HG02798 (cell line): Measurements from ENCODE around the gene ALDH3B1.

Experiments used
- ATAC-seq: cut with Tn5 transposase; IDR thresholded peaks from one replicate; pipeline ENCODE4 v1.9.1; 2021; ENCODE audit warnings: mild to moderate bottlenecking; ENCODE audit not compliant: unreplicated experiment, poor library complexity

ALDH3B1 gene

DNA sequence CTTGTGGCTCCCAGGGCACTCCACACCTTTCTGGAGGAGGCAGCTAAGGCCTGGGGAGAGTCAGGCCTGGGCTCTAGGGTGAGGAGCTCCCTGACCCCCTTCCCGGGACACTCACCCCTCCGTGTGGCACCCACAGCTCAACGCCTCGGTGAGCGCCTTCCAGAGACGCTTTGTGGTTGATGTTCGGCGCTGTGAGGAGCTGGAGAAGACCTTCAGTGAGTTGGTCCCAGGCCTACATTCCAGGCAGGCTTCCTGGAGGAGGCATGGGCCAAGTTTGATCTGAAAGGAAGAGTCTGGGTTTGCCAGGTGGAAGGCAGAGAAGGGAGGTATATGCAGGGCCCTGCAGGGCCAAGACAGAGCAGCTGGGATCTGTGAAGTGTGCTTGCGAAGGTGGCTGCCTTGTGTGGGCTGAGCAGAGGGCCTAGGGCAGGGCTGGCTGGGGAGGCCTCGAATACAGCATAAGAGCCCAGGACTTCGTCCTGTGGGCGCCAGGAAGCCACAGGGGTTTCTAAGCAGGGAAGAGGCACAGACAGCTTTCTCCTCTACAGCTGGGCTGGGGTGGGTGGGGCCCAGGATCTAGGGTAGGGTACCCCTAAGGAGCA, 31.6 kb downstream of the ALDH3B1 start:
- no peak for ATAC-seq

DNA sequence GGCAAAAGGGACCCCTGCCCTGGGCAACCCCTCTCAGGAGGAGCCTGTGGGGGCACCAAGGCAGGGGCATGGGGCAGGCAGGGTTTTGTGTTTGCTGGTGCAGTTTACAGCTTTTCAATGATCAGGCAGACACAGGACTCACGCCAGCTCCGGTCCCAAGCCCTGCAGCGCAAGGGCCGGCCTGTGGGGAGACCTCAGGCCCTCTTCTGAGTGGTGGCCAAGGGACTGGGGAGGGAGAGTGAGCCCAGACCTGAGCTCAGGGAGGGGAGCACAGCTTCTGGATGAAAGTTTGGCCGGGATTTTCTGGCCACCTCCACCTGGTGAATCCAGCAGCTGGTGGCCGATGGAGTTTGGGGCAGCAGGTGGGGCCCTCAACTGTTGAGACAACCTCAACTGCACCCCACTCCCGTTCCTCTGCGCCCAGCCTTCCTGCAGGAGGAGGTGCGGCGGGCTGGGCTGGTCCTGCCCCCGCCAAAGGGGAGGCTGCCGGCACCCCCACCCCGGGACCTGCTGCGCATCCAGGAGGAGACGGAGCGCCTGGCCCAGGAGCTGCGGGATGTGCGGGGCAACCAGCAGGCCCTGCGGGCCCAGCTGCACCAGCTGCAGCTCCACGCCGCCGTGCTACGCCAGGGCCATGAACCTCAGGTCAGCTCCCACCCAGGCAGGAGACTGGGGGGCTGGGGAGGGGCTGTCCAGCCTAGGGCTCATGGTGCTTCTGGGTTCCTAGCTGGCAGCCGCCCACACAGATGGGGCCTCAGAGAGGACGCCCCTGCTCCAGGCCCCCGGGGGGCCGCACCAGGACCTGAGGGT, 32.3 kb downstream of the ALDH3B1 start:
- ATAC-seq, result no peak

DNA sequence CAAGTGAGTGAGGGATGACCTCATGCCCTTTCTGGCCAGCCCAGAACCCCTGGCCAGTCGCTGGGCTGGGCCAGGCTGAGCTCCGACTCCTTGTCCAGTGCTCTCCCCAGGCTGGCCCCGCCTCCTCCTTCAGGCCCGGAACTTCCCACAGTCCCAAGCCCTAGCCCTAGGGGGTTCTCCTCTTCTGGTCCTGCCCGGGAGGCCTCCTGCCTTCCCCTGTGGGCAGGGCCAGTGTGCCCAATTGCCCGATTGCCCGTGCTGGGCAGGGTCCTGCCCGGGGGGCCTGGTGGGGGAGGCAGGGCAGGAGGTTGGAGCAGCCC, 32.9 kb downstream of the ALDH3B1 start:
- no peak for ATAC-seq

DNA sequence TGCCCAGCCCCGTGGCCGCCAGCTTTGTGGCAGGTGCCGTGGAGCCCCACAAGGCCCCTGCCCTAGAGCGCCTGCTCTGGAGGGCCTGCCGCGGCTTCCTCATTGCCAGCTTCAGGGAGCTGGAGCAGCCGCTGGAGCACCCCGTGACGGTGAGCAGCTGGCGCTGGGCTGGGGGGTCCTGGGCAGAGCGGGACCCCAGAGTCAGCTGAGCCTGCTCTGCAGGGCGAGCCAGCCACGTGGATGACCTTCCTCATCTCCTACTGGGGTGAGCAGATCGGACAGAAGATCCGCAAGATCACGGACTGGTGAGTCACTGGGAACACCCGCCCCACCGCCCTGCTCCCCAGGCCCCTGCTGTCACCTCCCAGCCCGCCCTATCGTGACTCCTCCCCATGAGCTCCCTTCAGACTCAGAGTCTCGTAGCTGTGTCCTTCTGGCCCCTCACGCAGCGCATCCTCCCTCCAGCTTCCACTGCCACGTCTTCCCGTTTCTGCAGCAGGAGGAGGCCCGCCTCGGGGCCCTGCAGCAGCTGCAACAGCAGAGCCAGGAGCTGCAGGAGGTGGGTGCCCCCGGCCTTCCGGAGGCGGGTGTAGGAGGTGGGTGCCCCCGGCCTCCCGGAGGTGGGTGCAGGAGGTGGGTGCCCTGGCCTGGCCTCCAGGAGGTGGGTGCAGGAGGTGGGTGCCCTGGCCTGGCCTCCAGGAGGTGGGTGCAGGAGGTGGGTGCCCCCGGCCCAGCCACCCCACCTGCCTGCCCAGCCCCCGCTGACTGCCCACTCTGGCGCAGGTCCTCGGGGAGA, 33.4 kb downstream of the ALDH3B1 start:
- ATAC-seq, result no peak

DNA sequence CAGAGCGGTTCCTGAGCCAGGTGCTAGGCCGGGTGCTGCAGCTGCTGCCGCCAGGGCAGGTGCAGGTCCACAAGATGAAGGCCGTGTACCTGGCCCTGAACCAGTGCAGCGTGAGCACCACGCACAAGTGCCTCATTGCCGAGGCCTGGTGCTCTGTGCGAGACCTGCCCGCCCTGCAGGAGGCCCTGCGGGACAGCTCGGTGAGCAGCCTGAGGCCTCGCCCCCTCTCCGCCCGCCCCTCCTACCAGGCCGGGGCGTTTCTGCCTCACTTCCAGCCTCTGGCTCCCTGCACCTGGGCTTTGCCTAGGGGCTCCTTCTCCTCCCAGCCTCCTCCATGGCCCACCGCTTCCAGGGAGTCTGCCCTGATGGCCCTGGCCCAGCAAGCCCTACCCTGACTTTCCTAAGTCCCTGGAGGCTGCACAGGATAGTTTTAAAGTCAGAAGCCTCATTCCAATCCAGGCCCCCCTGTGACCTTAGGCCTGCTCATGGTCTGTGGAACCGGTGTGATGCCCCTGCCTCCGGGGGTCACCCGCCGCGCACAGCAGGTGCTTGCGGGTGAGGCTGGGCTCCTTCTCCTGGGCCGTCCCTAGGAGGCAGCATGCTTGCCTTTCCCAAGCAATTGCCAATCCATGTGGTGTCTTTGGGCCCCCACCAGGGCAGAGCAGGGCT, 34.2 kb downstream of the ALDH3B1 start:
- ATAC-seq, result no peak

DNA sequence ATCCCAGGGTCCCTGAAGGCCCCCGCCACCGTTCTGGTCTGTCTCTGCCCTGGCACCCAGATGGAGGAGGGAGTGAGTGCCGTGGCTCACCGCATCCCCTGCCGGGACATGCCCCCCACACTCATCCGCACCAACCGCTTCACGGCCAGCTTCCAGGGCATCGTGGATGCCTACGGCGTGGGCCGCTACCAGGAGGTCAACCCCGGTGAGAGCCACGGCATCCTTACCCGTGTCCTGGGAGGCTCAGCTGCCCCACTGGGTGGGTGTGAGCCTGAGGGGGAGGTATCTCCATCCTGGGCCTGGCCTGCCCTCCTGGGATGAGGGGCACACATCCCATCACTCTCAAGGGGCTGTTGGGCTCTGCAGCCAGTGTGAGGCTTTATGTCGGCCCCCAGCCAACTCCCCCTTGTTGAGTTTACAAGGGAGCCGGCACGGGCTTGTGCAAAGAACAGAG, 34.8 kb downstream of the ALDH3B1 start:
- ATAC-seq, result no peak

DNA sequence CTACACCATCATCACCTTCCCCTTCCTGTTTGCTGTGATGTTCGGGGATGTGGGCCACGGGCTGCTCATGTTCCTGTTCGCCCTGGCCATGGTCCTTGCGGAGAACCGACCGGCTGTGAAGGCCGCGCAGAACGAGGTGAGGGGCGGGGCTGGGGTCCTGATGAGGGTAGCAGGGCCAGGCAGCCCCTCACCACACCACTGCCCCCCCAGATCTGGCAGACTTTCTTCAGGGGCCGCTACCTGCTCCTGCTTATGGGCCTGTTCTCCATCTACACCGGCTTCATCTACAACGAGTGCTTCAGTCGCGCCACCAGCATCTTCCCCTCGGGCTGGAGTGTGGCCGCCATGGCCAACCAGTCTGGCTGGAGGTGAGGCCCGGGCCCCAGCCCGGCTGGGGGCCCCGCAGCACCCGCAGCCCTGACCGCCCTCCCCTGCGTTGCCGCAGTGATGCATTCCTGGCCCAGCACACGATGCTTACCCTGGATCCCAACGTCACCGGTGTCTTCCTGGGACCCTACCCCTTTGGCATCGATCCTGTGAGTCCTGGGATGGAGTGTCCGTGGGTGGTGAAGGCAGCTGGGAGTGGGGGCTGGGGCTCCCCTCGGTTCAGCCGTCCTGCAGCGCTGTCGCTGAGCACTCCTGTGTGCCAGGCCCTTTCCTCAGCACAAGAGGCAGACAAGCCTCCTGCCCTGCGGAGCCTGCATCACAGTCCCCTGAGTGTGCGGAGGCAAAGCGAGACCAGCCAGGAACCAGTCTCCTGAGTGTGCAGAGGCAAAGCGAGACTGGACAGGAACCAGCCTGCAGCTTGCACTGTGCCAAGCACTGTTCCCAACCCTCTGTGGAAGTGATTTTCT, 37.5 kb downstream of the ALDH3B1 start:
- ATAC-seq, result no peak

DNA sequence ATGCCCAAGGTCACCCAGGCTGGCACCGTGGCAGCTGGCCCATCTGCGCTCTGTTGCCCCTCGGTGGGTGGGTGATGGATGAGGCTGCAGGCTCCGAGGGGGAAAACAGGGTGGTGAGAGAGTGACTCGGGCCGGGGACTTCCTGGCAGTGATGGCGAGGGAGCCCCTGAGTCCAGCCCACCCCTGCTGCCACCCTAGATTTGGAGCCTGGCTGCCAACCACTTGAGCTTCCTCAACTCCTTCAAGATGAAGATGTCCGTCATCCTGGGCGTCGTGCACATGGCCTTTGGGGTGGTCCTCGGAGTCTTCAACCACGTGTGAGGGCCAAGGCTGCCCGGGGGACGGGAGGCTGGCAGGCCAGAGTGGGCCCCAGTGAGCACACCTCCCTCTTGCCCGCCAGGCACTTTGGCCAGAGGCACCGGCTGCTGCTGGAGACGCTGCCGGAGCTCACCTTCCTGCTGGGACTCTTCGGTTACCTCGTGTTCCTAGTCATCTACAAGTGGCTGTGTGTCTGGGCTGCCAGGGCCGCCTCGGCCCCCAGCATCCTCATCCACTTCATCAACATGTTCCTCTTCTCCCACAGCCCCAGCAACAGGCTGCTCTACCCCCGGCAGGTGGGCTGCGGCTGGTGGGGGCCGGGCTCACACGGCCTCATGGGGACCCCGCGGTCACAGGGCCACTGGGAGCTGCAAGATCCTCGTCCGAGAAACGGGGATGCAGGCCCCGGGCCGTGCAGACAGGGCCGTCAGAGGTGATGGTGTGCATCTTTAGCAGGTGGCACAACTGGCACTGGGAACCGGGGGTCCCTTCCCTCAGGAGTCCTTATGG, 38.8 kb downstream of the ALDH3B1 start:
- ATAC-seq, result no peak

DNA sequence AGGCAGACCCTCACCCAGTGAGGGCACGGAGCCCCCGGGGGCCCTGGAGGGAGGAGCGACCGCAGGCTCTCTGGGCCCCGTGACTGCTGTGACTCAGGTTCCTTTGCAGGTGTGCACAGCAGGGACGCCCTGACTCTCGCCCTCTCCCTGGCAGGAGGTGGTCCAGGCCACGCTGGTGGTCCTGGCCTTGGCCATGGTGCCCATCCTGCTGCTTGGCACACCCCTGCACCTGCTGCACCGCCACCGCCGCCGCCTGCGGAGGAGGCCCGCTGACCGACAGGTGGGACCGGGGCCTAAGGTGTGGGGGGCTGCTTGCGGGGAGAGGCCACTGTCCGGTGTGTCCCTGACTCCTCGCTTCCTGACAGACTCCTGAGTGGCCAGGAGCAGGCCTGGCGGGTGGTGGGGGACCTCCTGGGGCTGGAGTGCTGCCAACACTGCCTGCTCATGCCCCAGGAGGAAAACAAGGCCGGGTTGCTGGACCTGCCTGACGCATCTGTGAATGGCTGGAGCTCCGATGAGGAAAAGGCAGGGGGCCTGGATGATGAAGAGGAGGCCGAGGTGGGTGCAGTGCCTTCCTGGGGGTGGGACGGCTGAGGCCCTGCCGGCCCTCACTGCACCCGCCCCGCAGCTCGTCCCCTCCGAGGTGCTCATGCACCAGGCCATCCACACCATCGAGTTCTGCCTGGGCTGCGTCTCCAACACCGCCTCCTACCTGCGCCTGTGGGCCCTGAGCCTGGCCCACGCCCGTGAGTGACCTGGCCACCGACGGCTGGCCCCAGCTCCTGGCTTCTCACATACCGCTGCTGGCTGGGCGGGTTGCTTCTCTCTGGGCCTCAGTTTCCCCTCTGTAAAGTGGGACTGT, 39.6 kb downstream of the ALDH3B1 start:
- ATAC-seq, result no peak

DNA sequence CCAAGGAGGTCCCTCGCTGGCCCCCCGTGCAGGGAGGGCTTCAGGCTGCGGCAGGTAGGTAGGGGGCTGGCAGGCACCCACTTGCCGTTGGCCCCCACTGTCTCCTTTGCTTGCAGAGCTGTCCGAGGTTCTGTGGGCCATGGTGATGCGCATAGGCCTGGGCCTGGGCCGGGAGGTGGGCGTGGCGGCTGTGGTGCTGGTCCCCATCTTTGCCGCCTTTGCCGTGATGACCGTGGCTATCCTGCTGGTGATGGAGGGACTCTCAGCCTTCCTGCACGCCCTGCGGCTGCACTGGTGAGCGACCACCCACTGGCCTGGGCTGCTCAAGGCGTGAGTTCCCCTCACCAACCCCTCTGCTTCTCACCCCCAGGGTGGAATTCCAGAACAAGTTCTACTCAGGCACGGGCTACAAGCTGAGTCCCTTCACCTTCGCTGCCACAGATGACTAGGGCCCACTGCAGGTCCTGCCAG, 40.3 kb downstream of the ALDH3B1 start:
- no peak for ATAC-seq

DNA sequence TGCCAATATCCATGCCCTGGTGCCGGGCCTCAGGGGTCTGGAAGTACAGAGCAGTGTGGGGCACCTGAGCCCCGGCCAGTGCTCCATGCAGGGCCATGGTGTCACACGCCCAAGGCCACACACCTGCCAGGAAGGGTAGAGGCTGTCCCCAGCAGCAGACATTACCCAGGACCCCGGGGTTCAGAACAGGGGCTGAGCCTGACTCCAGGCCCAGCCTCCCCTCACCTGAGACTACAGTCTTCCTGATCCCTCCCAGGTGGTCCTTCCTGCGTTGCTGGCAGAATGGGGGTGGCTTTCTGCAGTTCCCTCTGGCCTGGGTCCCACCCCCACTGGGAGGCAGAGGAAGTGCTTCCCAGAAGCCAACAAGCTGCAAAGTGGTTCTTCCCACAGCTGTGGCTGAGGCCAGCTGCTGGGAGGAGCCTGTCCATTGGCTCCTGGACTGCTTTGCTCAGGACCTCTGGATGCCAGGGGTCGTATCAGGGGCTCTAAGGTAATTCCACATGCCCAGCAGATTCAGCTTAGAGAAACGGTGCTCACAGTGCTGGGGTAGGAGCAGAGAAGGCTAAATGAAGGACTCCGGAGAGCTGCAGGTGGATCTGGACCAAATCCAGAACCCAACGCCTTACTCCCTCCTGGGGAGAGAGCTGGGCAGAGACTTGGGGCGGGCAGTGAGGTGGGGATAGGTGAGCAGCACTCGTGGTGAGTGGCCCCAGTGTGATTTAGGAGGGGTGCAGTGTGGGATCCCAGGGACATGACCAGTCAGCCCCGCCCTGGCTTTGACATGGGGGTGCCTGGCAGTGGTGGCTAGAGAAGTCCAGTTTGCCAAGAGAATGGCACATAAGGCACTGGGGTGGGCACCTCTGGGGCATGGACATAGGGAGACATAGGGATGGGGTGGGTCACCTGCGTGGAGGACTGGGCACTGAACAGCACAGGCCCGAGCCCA, 41.3 kb downstream of the ALDH3B1 start:
- ATAC-seq, result no peak

DNA sequence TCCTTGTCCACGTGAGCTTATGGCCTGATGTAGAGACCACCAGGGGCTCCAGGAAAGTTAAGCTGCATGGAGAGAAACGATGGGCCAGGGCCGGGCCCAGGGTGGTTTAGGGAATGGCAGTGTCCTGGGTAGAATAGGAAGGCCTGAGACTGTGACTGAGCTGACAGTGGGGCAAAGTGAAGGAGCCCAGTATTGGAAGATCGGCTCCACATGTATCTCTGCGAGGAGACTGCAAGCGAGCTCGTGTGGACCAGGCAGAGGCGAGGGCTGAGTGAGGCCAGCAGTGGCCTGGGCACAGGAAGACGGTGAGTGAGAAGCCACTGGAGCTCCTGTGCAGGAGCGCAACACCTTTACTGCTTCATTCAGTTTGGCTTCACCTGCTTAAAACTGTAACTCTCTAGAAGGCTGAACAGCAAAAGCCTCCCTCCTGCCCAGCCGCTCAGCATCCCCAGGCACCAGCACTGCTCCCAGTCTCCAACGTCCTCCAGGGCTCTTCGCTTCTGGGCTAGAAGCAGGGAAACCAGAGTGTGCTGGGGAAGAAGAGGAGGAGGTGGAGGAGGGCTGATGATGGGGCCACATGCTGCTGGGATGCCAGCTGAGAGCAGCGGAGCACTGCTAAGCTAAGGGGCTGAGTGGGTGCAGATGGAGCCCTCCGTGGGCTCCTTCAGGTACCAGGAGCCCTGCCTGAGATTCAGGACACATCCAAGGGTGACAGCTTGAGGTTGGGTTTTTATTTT, 42.2 kb downstream of the ALDH3B1 start:
- ATAC-seq, result no peak

DNA sequence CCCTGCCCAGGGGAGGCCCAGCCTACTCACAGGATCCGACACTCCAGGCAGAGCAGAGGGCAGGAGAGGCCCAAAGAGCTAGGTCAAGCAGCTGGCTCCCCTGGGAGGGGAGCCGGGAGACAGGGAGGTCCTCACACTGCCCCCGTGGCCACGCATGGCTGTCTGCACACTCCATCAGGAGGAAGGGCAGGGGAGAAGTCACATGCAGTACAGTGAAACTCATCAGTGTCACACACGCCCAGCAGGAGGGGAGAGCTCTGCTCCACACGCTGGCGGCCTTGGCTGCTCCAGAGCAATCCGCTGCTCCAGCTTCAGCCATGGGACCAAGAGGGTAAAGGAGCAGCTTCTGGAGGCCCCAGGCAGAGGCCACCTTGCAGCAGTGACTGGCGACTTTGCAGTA, 43.0 kb downstream of the ALDH3B1 start:
- no peak for ATAC-seq

DNA sequence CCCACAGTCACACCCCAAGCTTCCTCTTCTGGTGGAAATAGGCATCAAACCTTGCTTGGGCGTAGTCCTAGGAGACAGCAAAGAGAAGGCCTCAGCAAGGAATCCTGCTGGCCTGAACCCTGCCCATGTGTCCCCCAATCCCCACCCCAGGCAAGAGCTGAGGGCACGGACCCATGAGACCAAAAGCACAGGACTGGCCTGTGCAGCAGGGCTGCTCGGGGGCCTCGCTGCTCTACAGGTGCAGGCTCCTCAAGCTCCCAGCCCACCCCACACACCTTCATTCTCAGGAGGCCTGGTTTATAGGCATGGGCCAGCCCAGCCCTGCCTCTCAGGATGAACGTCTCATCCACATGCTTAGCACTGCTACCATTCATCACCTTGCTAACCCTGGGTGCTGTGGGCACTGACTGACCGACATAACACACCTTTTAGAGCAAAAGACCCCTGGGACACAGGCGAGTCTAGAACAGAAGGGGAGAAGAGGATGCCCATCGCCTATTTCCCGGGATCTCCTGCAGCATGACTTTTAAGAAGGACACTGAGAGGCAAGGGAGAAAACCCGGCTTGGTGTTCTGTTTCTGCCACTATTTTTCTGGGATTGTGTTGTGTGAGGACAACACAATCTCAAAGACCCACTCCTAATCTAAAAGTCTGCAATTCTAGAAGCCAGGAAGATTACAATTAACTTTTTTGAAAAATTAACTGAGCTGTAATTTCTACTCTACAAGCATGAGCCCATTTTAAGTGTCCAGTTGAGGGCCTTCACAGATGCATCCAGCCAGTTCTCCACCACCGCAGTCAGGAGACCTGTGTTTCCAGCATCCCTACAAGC, 44.1 kb downstream of the ALDH3B1 start:
- ATAC-seq, result no peak
